ENCODE data around the gene ABCC9.
"Not testable (repeated sequence)": the region's sequence is repeated elsewhere in the genome, so short reads cannot be mapped to it uniquely, and the experiment has no call there.

DNA sequence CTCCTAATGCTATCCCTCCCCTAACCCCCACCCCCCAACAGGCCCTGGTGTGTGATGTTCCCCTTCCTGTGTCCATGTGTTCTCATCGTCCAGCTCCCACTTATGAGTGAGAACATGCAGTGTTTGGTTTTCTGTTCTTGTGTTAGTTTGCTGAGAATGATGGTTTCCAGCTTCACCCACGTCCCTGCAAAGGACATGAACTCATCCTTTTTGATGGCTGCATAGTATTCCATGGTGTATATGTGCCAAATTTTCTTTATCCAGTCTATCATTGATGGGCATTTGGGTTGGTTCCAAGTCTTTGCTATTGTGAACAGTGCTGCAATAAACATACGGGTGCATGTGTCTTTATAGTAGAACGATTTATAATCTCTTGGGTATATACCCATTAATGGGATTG lies 151.5 kb downstream of the ABCC9 start:
- TF ChIP-seq CTCF (conservative IDR thresholded peaks at IDR 0.05 in 1 of 2, IDR thresholded peaks at IDR 0.05 in 1 of 2; ENCODE audit: extremely low read depth in 1 of 2, insufficient read depth in 1 of 2, low read depth in 1 of 2, low read length in 2 of 2); EZH2 (IDR thresholded peaks at IDR 0.05; ENCODE audit: borderline replicate concordance, low read length): not testable (repeated sequence)

Measured in mammary epithelial cell (primary cell).